HepG2 (cell line): ENCODE measurements around the gene SNX21. TPM values are rescaled to one million over a fixed set of nuclear protein-coding genes. Genes with fewer than 3 reads are reported as not detected.

ENCODE experiments used
- AHR ChIP-seq: IDR thresholded peaks from 2 replicates; pipeline ENCODE4 v1.6.1; 2018; ENCODE audit warnings: missing genetic modification reagents, missing compliant biosample characterization
- ARNTL ChIP-seq: sonication (generic); formaldehyde crosslinking; IDR thresholded peaks from 2 replicates; pipeline ENCODE4 v1.4.0; 2020; ENCODE audit warnings: mild to moderate bottlenecking, missing genetic modification reagents
- ASH2L ChIP-seq: fragments of 300-600, 200-600 bp; sonication (generic); IDR thresholded peaks from 2 replicates; pipeline ENCODE4 v1.7.0; 2017; ENCODE audit warnings: low read depth, mild to moderate bottlenecking, moderate library complexity, mixed read lengths, low read length; ENCODE audit not compliant: insufficient read length
- ATF7-NPFF ChIP-seq: sonication (generic); formaldehyde crosslinking; IDR thresholded peaks from 2 replicates; pipeline ENCODE4 v1.8.1; 2023; ENCODE audit warnings: mild to moderate bottlenecking, low read depth, missing genetic modification reagents, moderate library complexity
- E2F5 ChIP-seq: sonication (generic); formaldehyde crosslinking; conservative IDR thresholded peaks from 2 replicates; pipeline ENCODE4 v1.4.0; 2020; ENCODE audit warnings: missing genetic modification reagents
- JUND ChIP-seq: sonication (generic); formaldehyde crosslinking; IDR thresholded peaks from 2 replicates; pipeline ENCODE4 v1.8.0; 2022; ENCODE audit warnings: mild to moderate bottlenecking, missing genetic modification reagents
- MTERF4 ChIP-seq: sonication (generic); formaldehyde crosslinking; IDR thresholded peaks from 2 replicates; pipeline ENCODE4 v1.8.0; 2023; ENCODE audit warnings: mild to moderate bottlenecking, missing genetic modification reagents
- NCOA5 ChIP-seq: sonication (generic); formaldehyde crosslinking; IDR thresholded peaks from 2 replicates; pipeline ENCODE4 v1.4.0; 2020; ENCODE audit warnings: missing genetic modification reagents
- PCBP1 ChIP-seq: fragments of 200-400 bp; formaldehyde crosslinking; IDR thresholded peaks from 2 replicates; pipeline ENCODE4 v1.6.1; 2017; ENCODE audit warnings: mild to moderate bottlenecking, low read depth, low read length, borderline replicate concordance
- PCBP2 ChIP-seq: fragments of 200-400 bp; formaldehyde crosslinking; optimal IDR thresholded peaks from 2 replicates; pipeline ENCODE3; 2018; ENCODE audit warnings: low read length, low read depth; ENCODE audit not compliant: poor library complexity, severe bottlenecking
- PHB2 ChIP-seq: fragments of 450-650 bp; IDR thresholded peaks from 2 replicates; pipeline ENCODE4 v1.6.1; 2018; ENCODE audit not compliant: partially characterized antibody
- SMYD3 ChIP-seq: sonication (generic); formaldehyde crosslinking; IDR thresholded peaks from 2 replicates; pipeline ENCODE4 v1.8.1; 2023; ENCODE audit warnings: mild to moderate bottlenecking, missing genetic modification reagents
- SP140L ChIP-seq: sonication (generic); formaldehyde crosslinking; IDR thresholded peaks from 2 replicates; pipeline ENCODE4 v1.4.0; 2020; ENCODE audit warnings: missing genetic modification reagents, borderline replicate concordance
- ZBTB1 ChIP-seq: sonication (generic); formaldehyde crosslinking; IDR thresholded peaks from 2 replicates; pipeline ENCODE4 v1.4.0; 2020; ENCODE audit warnings: missing genetic modification reagents, borderline replicate concordance
- ZFP91 ChIP-seq: sonication (generic); formaldehyde crosslinking; IDR thresholded peaks from 2 replicates; pipeline ENCODE4 v1.9.0; 2022; ENCODE audit warnings: missing genetic modification reagents, mild to moderate bottlenecking, borderline replicate concordance
- ZFYVE20 ChIP-seq: sonication (generic); formaldehyde crosslinking; IDR thresholded peaks from 2 replicates; pipeline ENCODE4 v1.8.0; 2023; ENCODE audit warnings: low read depth, mild to moderate bottlenecking, moderate library complexity, missing genetic modification reagents, borderline replicate concordance
- ZHX1 ChIP-seq: sonication (generic); formaldehyde crosslinking; IDR thresholded peaks from 2 replicates; pipeline ENCODE4 v1.8.1; 2022; ENCODE audit warnings: low read depth, mild to moderate bottlenecking, missing genetic modification reagents
- ZMAT3 ChIP-seq: sonication (generic); formaldehyde crosslinking; conservative IDR thresholded peaks from 2 replicates; pipeline ENCODE4 v1.7.0; 2021; ENCODE audit warnings: missing genetic modification reagents
- ZMYM3 ChIP-seq: sonication (generic); formaldehyde crosslinking; IDR thresholded peaks from 2 replicates; pipeline ENCODE4 v1.5.1; 2020; ENCODE audit warnings: mild to moderate bottlenecking, missing genetic modification reagents
- ZNF234 ChIP-seq: sonication (generic); formaldehyde crosslinking; conservative IDR thresholded peaks from 2 replicates; pipeline ENCODE4 v1.5.1; 2020; ENCODE audit warnings: mild to moderate bottlenecking, missing genetic modification reagents
- ZNF3 ChIP-seq: IDR thresholded peaks from 2 replicates; pipeline ENCODE4 v1.7.0; 2017; ENCODE audit warnings: inconsistent platforms
- ZNF431 ChIP-seq: sonication (generic); formaldehyde crosslinking; IDR thresholded peaks from 2 replicates; pipeline ENCODE4 v1.9.0; 2022; ENCODE audit warnings: missing genetic modification reagents, low read depth, mild to moderate bottlenecking, borderline replicate concordance
- ZNF614 ChIP-seq: IDR thresholded peaks from 2 replicates; pipeline ENCODE4 v1.6.1; 2018; ENCODE audit warnings: missing biosample characterization, missing genetic modification reagents, inconsistent platforms, borderline replicate concordance
- polyA plus RNA-seq, 8 experiments: library from polyadenylated mRNA; depleted of rRNA in 3 of 8; stranded (reverse) in 7 of 8; unstranded in 1 of 8; fragments of >200 nt; fragmentation: Illumina TruSeq in 4 of 8; extraction: Trizol in 4 of 8; gene quantifications; 2 replicates each; pipeline versions ENCODE4 v1.2.1 to v1.2.3, GENCODE V29; 2011 to 2016; ENCODE audit warnings: low read depth in 4 of 8, missing spikeins in 1 of 8, mixed read lengths in 1 of 8; ENCODE audit not compliant: insufficient read depth in 1 of 8
- total RNA-seq, 5 experiments: library from RNA; depleted of rRNA; stranded (reverse); fragments of >200 nt; fragmentation: Illumina TruSeq; extraction: Trizol; gene quantifications; 2 replicates each; pipeline ENCODE4 v1.2.3, GENCODE V29; 2016; ENCODE audit warnings: low read depth in 1 of 5

SNX21 gene
- total and polyA plus RNA-seq, 2 of the 13 experiments (the other 11 are each of a cell fraction or from before 2014, with no cell fraction given): 7.7 to 12.8 TPM

- peak; percentile 99 for TF ChIP-seq PCBP1
- peak; percentile 90 for TF ChIP-seq ZFYVE20
- peak; percentile 100 for TF ChIP-seq ARNTL (CRISPR knock-in tag)
- no peak for TF ChIP-seq PCBP2
- peak; percentile 98 for TF ChIP-seq ZFP91 (CRISPR knock-in tag)
- TF ChIP-seq ZNF3: no peak
- peak; percentile 99 for TF ChIP-seq ZNF431 (CRISPR knock-in tag)
- peak; percentile 88 for TF ChIP-seq E2F5 (CRISPR knock-in tag)
- TF ChIP-seq ZBTB1 (CRISPR knock-in tag): peak; percentile 34; the same call in 1 of the 2 replicates
- peak; percentile 93; the same call in 1 of the 2 replicates for TF ChIP-seq SP140L (CRISPR knock-in tag)
- peak; percentile 99 for TF ChIP-seq ZMAT3 (CRISPR knock-in tag)
- peak; percentile 100 for TF ChIP-seq ZNF614 (CRISPR knock-in tag)
- peak; percentile 100 for TF ChIP-seq AHR
- peak; percentile 59; the same call in 1 of the 2 replicates for TF ChIP-seq ZNF234 (CRISPR knock-in tag)
- TF ChIP-seq MTERF4 (CRISPR knock-in tag): peak; percentile 84
- peak; percentile 77; the same call in 1 of the 2 replicates for TF ChIP-seq JUND (CRISPR knock-in tag)
- peak; percentile 98 for TF ChIP-seq ZMYM3 (CRISPR knock-in tag)
- peak; percentile 96 for TF ChIP-seq ZHX1
- no peak for TF ChIP-seq PHB2
- TF ChIP-seq ASH2L: peak; percentile 75
- no peak for TF ChIP-seq NCOA5 (CRISPR knock-in tag)
- TF ChIP-seq ATF7-NPFF: peak; percentile 100
- no peak; the same call in none of the 2 replicates for TF ChIP-seq SMYD3
Measured at GRCh38 chr20:45890985-45891983, 57.7 kb downstream of the SNX21 start, which contains the start of the genes CTSA and NEURL2 (continued).
